Ovary (tissue), 9 donors: ENCODE results near the gene GALNT13. TPM values are rescaled to one million over a fixed set of nuclear protein-coding genes. Genes with fewer than 3 reads are reported as not detected.

Experiments used
- DNase-seq, 5 donors: peaks; one replicate each; pipeline ENCODE4 v3.0.0-alpha.2; 2019 to 2020
- H3K27ac ChIP-seq, 2 donors: fragments of 200-600 bp; one replicate each; pipeline versions ENCODE4 v1.5.1 to v1.8.0; 2019 to 2022
- H3K27me3 ChIP-seq: fragments of 200-600 bp; one replicate; pipeline ENCODE4 v1.8.0; 2022
- H3K36me3 ChIP-seq: fragments of 200-600 bp; sonication (generic); one replicate; pipeline ENCODE4 v1.5.1; 2019
- H3K4me1 ChIP-seq: one replicate; pipeline ENCODE4 v1.8.1; 2013; ENCODE audit warnings: mild to moderate bottlenecking, moderate library complexity; ENCODE audit not compliant: insufficient read depth
- H3K4me3 ChIP-seq: fragments of 200-600 bp; sonication (generic); one replicate; pipeline ENCODE4 v1.5.1; 2017
- H3K9me3 ChIP-seq, 2 donors: fragments of 200-600 bp in 1 of 2; sonication (generic) in 1 of 2; one replicate each; pipeline versions ENCODE4 v1.5.1 to v1.8.1; 2013 to 2019; ENCODE audit warnings: mild to moderate bottlenecking in 1 of 2, moderate library complexity in 1 of 2
- EP300 ChIP-seq: sonication (generic); formaldehyde crosslinking; IDR thresholded peaks from one replicate; pipeline ENCODE4 v1.6.1; 2017; ENCODE audit warnings: antibody characterized with exemption
- POLR2A ChIP-seq: fragments of 450-650 bp; IDR thresholded peaks from one replicate; pipeline ENCODE4 v1.6.1; 2017; ENCODE audit warnings: antibody characterized with exemption, mild to moderate bottlenecking, moderate library complexity
- WGBS, 3 donors: extraction: QIAGEN DNeasy Blood & Tissue Kit in 1 of 3; methylation state at CpG; one replicate each; pipeline versions ENCODE4 v1.1.5 to v1.1.7; 2013 to 2017; 5-methylcytosine and 5-hydroxymethylcytosine counted together
- intact Hi-C, 4 donors: fragments of 100-400 bp; cut with DNase I; formaldehyde crosslinking; loops; one replicate each; pipeline versions ENCODE4 v1.11.0 to v1.15.1; 2022 to 2023
- polyA plus RNA-seq, 2 donors: library from polyadenylated mRNA; stranded (reverse); fragments of 200-250 nt in 1 of 2; fragments of 350-450 nt in 1 of 2; fragmentation: Illumina TruSeq in 1 of 2; extraction: RNeasy Lipid Tissue Mini Kit (QIAGEN cat#74804) in 1 of 2; gene quantifications; one replicate each; pipeline ENCODE4 v1.2.3, GENCODE V29; 2013 to 2014
- total RNA-seq, 7 donors: library from RNA; depleted of rRNA in 2 of 7; stranded (reverse); fragments of >200 nt in 2 of 7; fragmentation: NEBNext Ultra II Directional in 3 of 7; extraction: Animal tissue kit (Norgen Biotek cat#: 25700) in 3 of 7; gene quantifications; one replicate each; pipeline versions ENCODE4 v1.1.0 to v1.2.4, GENCODE V29; 2016 to 2023
- TF ChIP-seq, protein P1 (sequence below), 3 donors: fragments of 450-650 bp in 2 of 3; fragments of 200-600 bp in 1 of 3; IDR thresholded peaks; one replicate each; pipeline versions ENCODE4 v1.5.1 to v1.8.0; 2016 to 2022; ENCODE audit warnings: antibody characterized with exemption in 3 of 3, mild to moderate bottlenecking in 1 of 3
- donor health status: DM: no; HTN: no; CAD: no; lungs with moderate emphysema.
- donor health status: DM: no; HTN: no; CAD: no.
- donor health status: Bipolar disorder and iron deficiency.
- donor health status: DM: yes; HTN: yes; CAD: no.
- donor health status: DM: no; HTN: no; CAD: no.
- donor health status: DM: yes; HTN: yes; CAD: no.

Gene GALNT13
- total and polyA plus RNA-seq, 9 donors = 0.22 to 4.7 (median 1.1) TPM; not detected in 1

- intact Hi-C loops = no loop called here
- H3K4me3 ChIP-seq = no peak overlapping the region
- TF ChIP-seq EP300 (no peak), POLR2A (no peak)
- TF ChIP-seq, protein P1, sequence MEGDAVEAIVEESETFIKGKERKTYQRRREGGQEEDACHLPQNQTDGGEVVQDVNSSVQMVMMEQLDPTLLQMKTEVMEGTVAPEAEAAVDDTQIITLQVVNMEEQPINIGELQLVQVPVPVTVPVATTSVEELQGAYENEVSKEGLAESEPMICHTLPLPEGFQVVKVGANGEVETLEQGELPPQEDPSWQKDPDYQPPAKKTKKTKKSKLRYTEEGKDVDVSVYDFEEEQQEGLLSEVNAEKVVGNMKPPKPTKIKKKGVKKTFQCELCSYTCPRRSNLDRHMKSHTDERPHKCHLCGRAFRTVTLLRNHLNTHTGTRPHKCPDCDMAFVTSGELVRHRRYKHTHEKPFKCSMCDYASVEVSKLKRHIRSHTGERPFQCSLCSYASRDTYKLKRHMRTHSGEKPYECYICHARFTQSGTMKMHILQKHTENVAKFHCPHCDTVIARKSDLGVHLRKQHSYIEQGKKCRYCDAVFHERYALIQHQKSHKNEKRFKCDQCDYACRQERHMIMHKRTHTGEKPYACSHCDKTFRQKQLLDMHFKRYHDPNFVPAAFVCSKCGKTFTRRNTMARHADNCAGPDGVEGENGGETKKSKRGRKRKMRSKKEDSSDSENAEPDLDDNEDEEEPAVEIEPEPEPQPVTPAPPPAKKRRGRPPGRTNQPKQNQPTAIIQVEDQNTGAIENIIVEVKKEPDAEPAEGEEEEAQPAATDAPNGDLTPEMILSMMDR (IDR thresholded peaks at IDR 0.05) = no peak
- no peaks in the 10 kb centered on the region for H3K36me3 ChIP-seq
- no peak overlapping the region for H3K27ac ChIP-seq
- no peaks in the 10 kb centered on the region for H3K9me3 ChIP-seq
- WGBS, 3 donors = 45 to 63% (median 52%) methylated on average over 2 of the region's 2 CpGs
- H3K4me1 ChIP-seq = no peaks in the 10 kb centered on the region
- no peak for DNase-seq
- no peaks in the 10 kb centered on the region for H3K27me3 ChIP-seq
These were observed 289.6 kb downstream of the GALNT13 start for GRCh38 chr2:154161286-154161685.

- intact Hi-C loops = no loop called here
- no peaks in the 10 kb centered on the region for H3K4me1 ChIP-seq
- no peak for DNase-seq
- H3K27ac ChIP-seq = no peak overlapping the region
- no peaks in the 10 kb centered on the region for H3K9me3 ChIP-seq
- 55 to 70% (median 60%) methylated on average over 1 of the region's 1 CpG for WGBS, 3 donors
- H3K36me3 ChIP-seq = no peaks in the 10 kb centered on the region
- no peak overlapping the region for H3K4me3 ChIP-seq
- H3K27me3 ChIP-seq = no peaks in the 10 kb centered on the region
- TF ChIP-seq POLR2A (no peak), EP300 (no peak)
- TF ChIP-seq, protein P1 (IDR thresholded peaks at IDR 0.05) = no peak
These were observed 298.7 kb downstream of the GALNT13 start for GRCh38 chr2:154170400-154170799.

DNA sequence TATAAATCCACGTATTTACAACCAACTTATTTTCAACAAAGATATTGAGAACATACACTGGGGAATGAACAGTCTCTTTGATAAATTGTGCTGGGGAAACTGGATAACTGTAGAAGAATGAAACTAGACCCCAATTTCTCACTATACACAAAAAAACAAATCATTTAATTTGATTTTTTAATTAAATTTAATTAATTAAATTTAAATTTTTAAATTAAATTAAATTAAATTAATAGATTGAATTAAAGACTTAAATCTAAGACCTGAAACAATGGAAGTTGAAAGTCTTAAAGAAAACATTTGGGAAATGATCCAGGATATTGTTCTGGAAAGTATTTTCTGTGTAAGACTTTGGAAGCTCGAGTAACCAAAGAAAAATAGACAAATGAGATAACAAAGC lies 301.4 kb downstream of the GALNT13 start:
- WGBS, 3 donors = 24 to 51% (median 41%) methylated on average over 2 of the region's 2 CpGs
- no peak overlapping the region for H3K27ac ChIP-seq
- H3K4me1 ChIP-seq = no peaks in the 10 kb centered on the region
- no peak for TF ChIP-seq POLR2A
- no peaks in the 10 kb centered on the region for H3K9me3 ChIP-seq
- H3K27me3 ChIP-seq = no peaks in the 10 kb centered on the region
- H3K36me3 ChIP-seq = no peaks in the 10 kb centered on the region
- no peak overlapping the region for H3K4me3 ChIP-seq
- no peak for DNase-seq
- intact Hi-C loops = no loop called here

- no peak for DNase-seq
- no peaks in the 10 kb centered on the region for H3K27me3 ChIP-seq
- no peak overlapping the region for H3K27ac ChIP-seq
- no peak for TF ChIP-seq POLR2A
- TF ChIP-seq, protein P1 (IDR thresholded peaks at IDR 0.05) = no peak
- TF ChIP-seq EP300 = no peak
- WGBS, 3 donors = 78 to 87% (median 79%) methylated on average over 3 of the region's 3 CpGs
- no peaks in the 10 kb centered on the region for H3K4me1 ChIP-seq
- intact Hi-C loops = no loop called here
- H3K36me3 ChIP-seq = no peaks in the 10 kb centered on the region
- no peak overlapping the region for H3K4me3 ChIP-seq
- H3K9me3 ChIP-seq = no peaks in the 10 kb centered on the region
These were observed 302.2 kb downstream of the GALNT13 start for GRCh38 chr2:154173919-154174318.

DNA sequence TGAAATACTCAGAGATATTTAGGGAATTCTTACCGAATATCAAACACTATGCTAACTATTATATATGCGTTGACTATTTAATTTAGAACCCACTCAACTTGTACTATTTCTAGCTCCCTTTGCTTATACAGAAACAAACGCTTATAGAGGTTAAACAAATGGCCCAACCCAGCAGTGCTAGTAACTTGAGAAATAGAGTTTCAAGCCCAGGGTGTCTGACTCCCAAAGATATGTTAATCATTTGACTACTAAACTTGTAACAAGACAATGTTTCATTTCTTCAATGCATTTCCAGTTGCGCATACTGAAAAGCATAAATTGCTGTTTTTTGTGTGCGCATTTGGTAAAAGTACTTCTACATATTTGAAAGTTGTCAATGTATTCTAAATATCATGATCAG lies 310.3 kb downstream of the GALNT13 start:
- Histone ChIP-seq H3K4me1 (no peaks in the 10 kb centered on the region), H3K27me3 (no peaks in the 10 kb centered on the region), H3K9me3 (no peaks in the 10 kb centered on the region), H3K36me3 (no peaks in the 10 kb centered on the region), H3K4me3 (no peak overlapping the region), H3K27ac (no peak overlapping the region)
- DNase-seq = no peak
- intact Hi-C loops = no loop called here
- 90 to 92% (median 91%) methylated on average over 5 of the region's 5 CpGs for WGBS, 3 donors
- TF ChIP-seq EP300 (no peak), POLR2A (no peak)
- TF ChIP-seq, protein P1 (IDR thresholded peaks at IDR 0.05) = no peak
